ENCODE measurements around the gene SULT1A3. TPM values are rescaled to one million over a fixed set of nuclear protein-coding genes. Genes with fewer than 3 reads are reported as not detected.
"Not testable (repeated sequence)": the region's sequence is repeated elsewhere in the genome, so short reads cannot be mapped to it uniquely, and the experiment has no call there.

The SULT1A3 gene
- total RNA-seq, 1 donor from 2014 or later = 1.6 TPM

DNA sequence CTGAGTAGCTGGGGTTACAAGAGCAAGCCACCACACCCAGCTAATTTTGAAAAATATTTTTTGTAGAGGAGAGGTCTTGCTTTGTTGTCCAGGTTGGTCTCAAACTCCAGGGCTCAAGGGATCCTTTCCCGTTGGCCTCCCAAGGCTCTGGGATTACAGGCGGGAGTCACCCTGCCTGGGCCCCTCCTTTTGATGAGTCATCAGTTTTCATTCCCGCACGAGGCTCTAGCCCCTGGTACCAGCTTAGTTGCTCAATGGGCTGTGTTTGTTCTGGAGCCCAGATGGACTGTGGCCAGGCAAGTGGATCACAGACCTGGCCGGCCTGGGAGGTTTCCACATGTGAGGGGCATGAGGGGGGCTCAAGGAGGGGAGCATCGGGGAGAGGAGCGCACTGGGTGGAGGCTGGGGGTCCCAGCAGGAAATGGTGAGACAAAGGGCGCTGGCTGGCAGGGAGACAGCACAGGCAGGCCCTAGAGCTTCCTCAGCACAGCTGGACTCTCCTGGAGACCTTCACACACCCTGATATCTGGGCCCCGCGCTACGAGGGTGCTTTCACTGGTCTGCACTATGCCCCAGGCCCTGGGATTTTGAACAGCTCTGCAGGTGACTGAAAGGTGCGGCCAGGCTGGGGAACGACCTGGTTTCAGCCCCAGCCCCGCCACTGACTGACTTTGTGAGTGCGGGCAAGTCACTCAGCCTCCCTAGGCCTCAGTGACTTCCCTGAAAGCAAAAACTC is 721 bp downstream of the SULT1A3 start:
- not testable (repeated sequence) for H3K27ac ChIP-seq (ENCODE audit: low read depth, low read length); H3K27me3 ChIP-seq (ENCODE audit: control insufficient read depth in 3 of 3, insufficient read depth in 3 of 3, low read length in 3 of 3); H3K36me3 ChIP-seq (ENCODE audit: control insufficient read depth in 3 of 3, insufficient read depth in 3 of 3, low read length in 3 of 3); H3K4me3 ChIP-seq (ENCODE audit: low read length in 3 of 3); H3K9ac ChIP-seq (ENCODE audit: low read depth in 1 of 3, low read length in 3 of 3); H3K4me1 ChIP-seq (ENCODE audit: control insufficient read depth in 3 of 3, insufficient read depth in 3 of 3, low read length in 3 of 3); H3K9me3 ChIP-seq (ENCODE audit: control insufficient read depth in 3 of 3, low read length in 3 of 3)

DNA sequence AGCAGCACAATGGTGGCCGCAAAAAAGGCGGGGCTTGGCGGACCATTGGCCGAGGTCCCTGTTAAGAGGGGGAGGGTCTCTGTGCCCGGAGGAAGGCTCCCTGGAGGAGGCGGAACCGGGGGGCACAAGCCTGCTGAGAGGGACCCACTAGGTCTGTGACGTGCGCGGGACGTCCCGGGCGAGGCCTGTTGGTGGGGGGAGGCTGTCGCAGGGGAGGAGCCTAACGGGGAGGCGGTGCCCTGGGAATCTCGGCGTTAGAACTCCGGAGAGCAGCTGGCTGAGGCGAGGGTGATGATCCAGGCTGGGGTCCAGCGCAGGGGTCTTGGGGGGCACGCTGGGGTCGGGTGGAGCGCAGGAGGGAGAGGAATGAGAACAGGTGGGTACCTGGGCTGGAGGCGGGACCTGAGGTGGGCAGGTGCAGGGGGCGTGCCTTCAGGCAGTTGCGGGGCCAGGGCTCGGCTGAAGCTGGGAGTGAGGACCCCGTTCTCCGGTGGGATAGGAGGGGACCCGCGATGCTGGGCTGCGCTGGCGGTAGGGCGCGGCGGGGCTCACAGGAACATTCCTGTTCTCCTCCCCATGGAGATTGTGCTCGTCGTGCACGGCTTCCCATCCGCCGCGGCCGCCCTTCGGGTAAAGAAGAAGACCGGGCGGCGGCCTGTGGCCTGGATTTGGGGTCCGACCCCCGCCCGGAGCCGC is 6.6 kb downstream of the SULT1A3 start:
- not testable (repeated sequence) for H3K9me3 ChIP-seq (ENCODE audit: control insufficient read depth in 3 of 3, low read length in 3 of 3); H3K36me3 ChIP-seq (ENCODE audit: control insufficient read depth in 3 of 3, insufficient read depth in 3 of 3, low read length in 3 of 3); H3K27ac ChIP-seq (ENCODE audit: low read depth, low read length); H3K9ac ChIP-seq (ENCODE audit: low read depth in 1 of 3, low read length in 3 of 3); H3K27me3 ChIP-seq (ENCODE audit: control insufficient read depth in 3 of 3, insufficient read depth in 3 of 3, low read length in 3 of 3); H3K4me1 ChIP-seq (ENCODE audit: control insufficient read depth in 3 of 3, insufficient read depth in 3 of 3, low read length in 3 of 3)
- H3K4me3 ChIP-seq (ENCODE audit: low read length in 3 of 3) = peak overlapping the region in 1 of 3 donors; percentile 49

DNA sequence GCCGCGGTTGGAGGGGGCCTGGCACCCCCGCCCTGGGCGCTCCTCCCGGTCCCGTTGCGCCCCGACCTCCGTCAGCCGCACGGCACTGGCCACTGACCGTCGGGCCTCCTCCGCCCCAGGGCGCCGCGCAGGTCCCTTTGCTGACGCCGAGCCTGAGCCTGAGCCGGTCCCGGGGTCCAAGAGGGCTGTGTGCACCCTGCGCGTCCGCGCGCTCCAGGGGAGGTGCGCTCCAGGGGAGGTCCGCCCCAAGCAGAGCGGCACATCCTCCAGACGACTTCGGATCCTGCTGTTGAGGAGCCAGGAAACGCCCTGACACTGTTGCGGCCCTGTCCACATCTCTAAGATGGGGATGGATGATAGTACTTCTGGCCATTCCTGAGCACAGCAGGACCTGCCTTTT is 7.2 kb downstream of the SULT1A3 start:
- not testable (repeated sequence) for H3K4me1 ChIP-seq (ENCODE audit: control insufficient read depth in 3 of 3, insufficient read depth in 3 of 3, low read length in 3 of 3)

DNA sequence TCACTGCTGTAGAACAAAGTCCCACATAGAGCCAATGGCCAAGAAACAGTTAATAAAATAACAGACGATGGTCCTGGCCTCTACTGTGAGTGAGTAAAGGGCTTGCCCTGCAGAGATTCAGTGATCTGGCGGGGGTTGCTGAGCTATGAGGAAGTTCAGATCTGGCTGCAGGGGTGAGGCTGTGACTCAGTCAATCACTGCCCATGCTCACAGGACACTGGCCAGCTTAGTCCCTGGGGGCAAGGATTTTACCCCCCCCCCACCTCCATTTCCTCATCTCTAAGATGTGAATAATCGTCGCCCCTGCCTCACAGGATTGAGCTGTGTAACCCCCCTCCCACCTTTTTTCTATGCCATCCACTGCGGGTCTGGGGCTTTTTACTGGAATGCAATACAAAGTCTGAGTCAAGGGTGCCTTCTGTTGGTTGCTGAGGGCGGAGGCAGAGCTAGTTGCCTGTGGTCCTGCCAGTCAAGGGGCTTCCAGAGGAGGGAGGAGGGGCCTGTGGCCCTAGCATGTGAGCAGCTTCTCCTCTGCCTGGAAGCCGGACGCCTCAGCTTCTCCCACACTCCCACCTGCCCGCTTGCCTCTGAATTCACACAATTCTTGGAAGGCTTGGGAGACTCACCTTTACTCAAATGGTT is 8.1 kb downstream of the SULT1A3 start:
- not testable (repeated sequence) for H3K9me3 ChIP-seq (ENCODE audit: control insufficient read depth in 3 of 3, low read length in 3 of 3); H3K27ac ChIP-seq (ENCODE audit: low read depth, low read length); H3K9ac ChIP-seq (ENCODE audit: low read depth in 1 of 3, low read length in 3 of 3); H3K4me3 ChIP-seq (ENCODE audit: low read length in 3 of 3); H3K4me1 ChIP-seq (ENCODE audit: control insufficient read depth in 3 of 3, insufficient read depth in 3 of 3, low read length in 3 of 3); H3K27me3 ChIP-seq (ENCODE audit: control insufficient read depth in 3 of 3, insufficient read depth in 3 of 3, low read length in 3 of 3); H3K36me3 ChIP-seq (ENCODE audit: control insufficient read depth in 3 of 3, insufficient read depth in 3 of 3, low read length in 3 of 3)

More for the DNA sequence above, 7.2 kb downstream of the SULT1A3 start:
- not testable (repeated sequence) for H3K9me3 ChIP-seq (ENCODE audit: control insufficient read depth in 3 of 3, low read length in 3 of 3); H3K27me3 ChIP-seq (ENCODE audit: control insufficient read depth in 3 of 3, insufficient read depth in 3 of 3, low read length in 3 of 3); H3K27ac ChIP-seq (ENCODE audit: low read depth, low read length); H3K36me3 ChIP-seq (ENCODE audit: control insufficient read depth in 3 of 3, insufficient read depth in 3 of 3, low read length in 3 of 3); H3K9ac ChIP-seq (ENCODE audit: low read depth in 1 of 3, low read length in 3 of 3); H3K4me3 ChIP-seq (ENCODE audit: low read length in 3 of 3)

DNA sequence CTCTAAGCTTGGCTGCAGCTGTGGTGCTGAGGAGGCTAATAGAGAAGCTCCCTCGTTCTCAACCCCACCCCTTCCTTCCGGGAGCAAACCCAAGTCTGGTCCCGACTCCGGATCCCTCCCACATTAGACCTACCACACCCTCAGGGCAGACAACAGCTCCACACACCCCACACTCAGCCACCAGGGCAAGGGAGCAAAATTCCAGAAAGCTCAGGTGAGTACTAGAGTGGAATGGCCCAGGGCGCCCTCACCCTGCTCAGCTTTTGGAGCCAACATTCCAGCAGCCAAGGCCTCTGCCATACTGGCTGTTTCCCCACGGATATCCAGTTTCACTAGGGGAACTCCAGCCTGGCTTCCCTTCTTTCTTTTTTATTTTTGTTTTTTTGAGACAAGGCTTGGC is 10.0 kb downstream of the SULT1A3 start:
- H3K4me3 ChIP-seq (ENCODE audit: low read length in 3 of 3); H3K27me3 ChIP-seq (ENCODE audit: control insufficient read depth in 3 of 3, insufficient read depth in 3 of 3, low read length in 3 of 3); H3K27ac ChIP-seq (ENCODE audit: low read depth, low read length); H3K36me3 ChIP-seq (ENCODE audit: control insufficient read depth in 3 of 3, insufficient read depth in 3 of 3, low read length in 3 of 3); H3K9me3 ChIP-seq (ENCODE audit: control insufficient read depth in 3 of 3, low read length in 3 of 3); H3K4me1 ChIP-seq (ENCODE audit: control insufficient read depth in 3 of 3, insufficient read depth in 3 of 3, low read length in 3 of 3); H3K9ac ChIP-seq (ENCODE audit: low read depth in 1 of 3, low read length in 3 of 3): not testable (repeated sequence)

DNA sequence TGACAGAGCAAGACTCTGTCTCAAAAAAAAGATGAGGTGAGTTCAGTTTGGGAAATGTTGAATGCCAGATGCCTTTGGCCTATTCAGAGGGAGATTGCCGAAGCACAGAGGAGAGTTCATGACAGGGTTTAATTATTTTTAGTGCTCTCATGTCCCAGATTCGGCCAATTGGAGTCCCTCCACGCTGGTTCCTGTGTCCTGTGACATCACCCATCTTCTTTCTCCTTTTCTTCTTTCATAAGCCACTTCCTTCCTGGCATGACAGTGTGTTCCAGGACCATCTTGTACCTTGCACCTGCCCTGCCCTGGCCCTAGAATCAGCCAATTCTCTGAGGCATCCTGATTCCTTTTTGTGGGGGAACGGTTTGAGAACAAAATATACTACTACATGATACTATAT is 12.4 kb downstream of the SULT1A3 start:
- not testable (repeated sequence) for H3K27me3 ChIP-seq (ENCODE audit: control insufficient read depth in 3 of 3, insufficient read depth in 3 of 3, low read length in 3 of 3); H3K9ac ChIP-seq (ENCODE audit: low read depth in 1 of 3, low read length in 3 of 3); H3K27ac ChIP-seq (ENCODE audit: low read depth, low read length); H3K9me3 ChIP-seq (ENCODE audit: control insufficient read depth in 3 of 3, low read length in 3 of 3); H3K36me3 ChIP-seq (ENCODE audit: control insufficient read depth in 3 of 3, insufficient read depth in 3 of 3, low read length in 3 of 3); H3K4me1 ChIP-seq (ENCODE audit: control insufficient read depth in 3 of 3, insufficient read depth in 3 of 3, low read length in 3 of 3); H3K4me3 ChIP-seq (ENCODE audit: low read length in 3 of 3)

DNA sequence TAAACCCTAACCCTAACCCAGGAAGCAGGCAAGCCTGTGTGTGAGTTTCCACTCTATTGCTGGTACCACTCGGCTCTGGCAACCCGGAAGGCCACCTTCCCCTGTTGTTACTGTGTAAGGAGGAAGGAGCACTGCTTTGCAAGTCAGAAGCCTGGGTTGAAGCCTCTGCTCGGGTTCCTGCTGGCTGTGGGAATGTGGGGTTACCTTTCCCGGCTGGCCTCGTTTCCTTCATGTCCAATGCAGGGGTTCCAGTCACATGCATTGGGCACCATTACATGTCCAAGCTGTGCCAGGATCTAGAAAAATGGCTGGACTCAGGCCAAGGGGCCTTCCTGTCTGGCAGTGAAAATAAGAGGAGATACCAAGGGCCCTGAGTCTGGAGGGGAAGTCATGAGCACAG is 18.0 kb downstream of the SULT1A3 start:
- not testable (repeated sequence) for H3K4me1 ChIP-seq (ENCODE audit: control insufficient read depth in 3 of 3, insufficient read depth in 3 of 3, low read length in 3 of 3); H3K27me3 ChIP-seq (ENCODE audit: control insufficient read depth in 3 of 3, insufficient read depth in 3 of 3, low read length in 3 of 3); H3K9ac ChIP-seq (ENCODE audit: low read depth in 1 of 3, low read length in 3 of 3); H3K4me3 ChIP-seq (ENCODE audit: low read length in 3 of 3); H3K9me3 ChIP-seq (ENCODE audit: control insufficient read depth in 3 of 3, low read length in 3 of 3); H3K36me3 ChIP-seq (ENCODE audit: control insufficient read depth in 3 of 3, insufficient read depth in 3 of 3, low read length in 3 of 3); H3K27ac ChIP-seq (ENCODE audit: low read depth, low read length)

DNA sequence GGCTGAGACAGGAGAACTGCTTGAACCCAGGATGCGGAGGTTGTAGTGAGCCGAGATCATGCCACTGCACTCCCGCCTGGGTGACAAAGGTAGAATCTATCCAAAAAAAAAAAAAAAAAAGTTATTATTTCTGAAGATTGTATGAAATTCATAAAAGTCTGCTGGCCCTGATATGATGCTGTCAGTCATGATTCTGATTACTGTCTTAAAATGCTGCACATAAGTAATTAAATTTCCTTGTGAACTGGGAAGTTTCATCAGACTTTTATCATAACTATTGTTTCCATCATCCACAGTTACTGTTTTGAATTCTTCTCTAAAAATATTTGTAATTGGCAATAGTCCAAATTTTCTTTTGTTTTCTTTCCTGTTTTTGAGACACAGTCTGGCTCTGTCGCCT is 49.3 kb downstream of the SULT1A3 start, which contains the start of gene NPIPB13:
NPIPB13 (minus strand) TSS at position 101 of the 400 bp plus-strand sequence. CDS start 2,906 bp downstream, outside the sequence.
- H3K9ac ChIP-seq (ENCODE audit: low read depth in 1 of 3, low read length in 3 of 3); H3K36me3 ChIP-seq (ENCODE audit: control insufficient read depth in 3 of 3, insufficient read depth in 3 of 3, low read length in 3 of 3); H3K27ac ChIP-seq (ENCODE audit: low read depth, low read length); H3K4me1 ChIP-seq (ENCODE audit: control insufficient read depth in 3 of 3, insufficient read depth in 3 of 3, low read length in 3 of 3); H3K9me3 ChIP-seq (ENCODE audit: control insufficient read depth in 3 of 3, low read length in 3 of 3); H3K27me3 ChIP-seq (ENCODE audit: control insufficient read depth in 3 of 3, insufficient read depth in 3 of 3, low read length in 3 of 3); H3K4me3 ChIP-seq (ENCODE audit: low read length in 3 of 3): not testable (repeated sequence)
